UCSD-AML1 (cell line): ENCODE measurements around the gene GNG3.

Source experiments
- DNase-seq: peaks from one replicate; lab custom pipeline; 2025; ENCODE audit not compliant: unreplicated experiment; lab: John Stamatoyannopoulos, UW

GNG3 gene

DNA sequence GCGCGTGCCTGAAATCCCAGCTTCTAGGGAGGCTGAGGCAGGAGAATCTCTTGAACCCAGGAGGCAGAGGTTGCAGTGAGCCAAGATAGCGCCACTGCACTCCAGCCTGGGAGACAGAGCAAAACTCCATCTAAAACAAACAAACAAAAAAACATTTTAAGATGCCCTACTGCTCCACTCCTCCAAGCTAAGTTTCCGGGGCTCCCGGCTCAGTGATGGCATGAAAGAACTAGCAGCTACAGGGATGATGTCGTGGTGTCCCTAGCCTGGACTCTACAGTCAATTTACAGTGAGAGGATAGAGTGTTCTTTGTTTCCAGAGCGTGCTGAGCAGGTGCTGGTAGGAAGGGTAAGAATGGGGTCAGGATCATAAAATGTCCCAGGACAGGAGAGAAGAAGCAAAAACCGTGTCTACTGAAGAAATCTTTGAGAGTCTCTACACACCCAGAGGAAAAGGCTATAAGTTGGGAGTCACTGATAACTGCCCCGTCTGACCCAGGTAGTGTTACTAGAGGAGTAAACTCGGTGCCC lies 47.7 kb downstream of the GNG3 start:
- DNase-seq = no peak

DNA sequence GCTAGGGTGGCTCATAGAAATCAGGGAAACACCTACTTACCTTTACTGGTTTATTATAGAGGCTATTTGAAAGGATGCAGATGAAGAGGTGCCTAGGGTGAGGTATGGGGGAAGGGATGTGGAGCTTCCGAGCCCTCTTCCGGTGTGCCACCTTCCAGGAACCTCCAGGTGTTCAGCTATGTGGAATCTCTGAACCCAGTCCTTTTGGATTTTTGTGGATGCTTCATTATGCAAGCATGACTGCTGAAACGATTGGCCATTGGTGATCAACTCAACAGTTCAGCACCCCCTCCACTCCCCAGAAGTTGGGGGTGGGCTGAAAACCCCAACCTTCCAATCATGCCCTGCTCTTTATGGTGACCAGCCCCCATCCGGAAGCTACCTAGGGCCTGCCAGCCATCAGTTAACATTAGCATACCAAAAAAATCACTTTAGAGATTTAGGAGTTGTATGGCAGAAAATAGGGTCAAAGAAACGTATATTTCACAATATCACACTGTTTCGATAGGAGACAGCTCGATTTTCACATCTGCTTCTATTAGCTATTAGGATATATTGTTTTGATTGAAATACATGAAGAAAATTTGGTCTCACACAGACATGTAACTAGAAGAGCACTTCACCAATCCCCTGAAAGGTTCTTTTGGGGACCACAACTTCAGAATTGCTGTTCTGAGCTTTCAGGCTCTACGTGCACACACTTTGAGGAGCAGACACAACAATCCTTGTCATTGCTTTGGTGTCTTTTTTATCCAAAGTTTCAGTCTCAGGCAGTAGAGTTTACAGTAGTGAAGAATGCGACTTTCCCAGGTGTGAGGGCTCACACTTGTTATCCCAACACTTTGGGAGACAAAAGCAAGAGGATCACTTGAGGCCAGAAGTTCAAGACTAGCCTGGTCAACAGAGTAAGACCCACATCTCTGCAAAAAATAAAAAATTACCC lies 50.6 kb downstream of the GNG3 start:
- no peak for DNase-seq
